ENCODE measurements around the gene GINS3. TPM values are rescaled to one million over a fixed set of nuclear protein-coding genes. Genes with fewer than 3 reads are reported as not detected.

Gene GINS3
- total RNA-seq, 1 donor from 2014 or later = 22.2 TPM

DNA sequence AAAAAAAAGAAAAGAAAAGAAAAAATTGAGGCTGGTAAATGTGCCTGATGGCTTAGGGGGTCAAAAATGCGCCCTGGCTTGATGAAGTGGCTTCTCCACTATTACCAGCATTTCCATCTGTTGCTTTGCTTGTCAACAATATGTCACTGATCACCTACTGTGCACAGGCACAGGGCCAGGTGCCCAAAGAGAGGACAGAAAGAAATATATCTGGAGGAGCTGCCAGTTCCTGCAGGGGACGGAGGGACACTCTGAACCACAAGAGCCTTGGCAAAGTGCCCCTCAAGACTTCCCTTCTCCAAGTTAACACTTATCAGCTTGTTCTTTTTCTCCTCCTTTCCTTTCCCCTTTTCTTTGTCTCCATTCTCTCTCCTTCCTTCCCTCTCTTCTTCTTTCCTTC is 34.7 kb downstream of the GINS3 start:
- TF ChIP-seq, protein P1, sequence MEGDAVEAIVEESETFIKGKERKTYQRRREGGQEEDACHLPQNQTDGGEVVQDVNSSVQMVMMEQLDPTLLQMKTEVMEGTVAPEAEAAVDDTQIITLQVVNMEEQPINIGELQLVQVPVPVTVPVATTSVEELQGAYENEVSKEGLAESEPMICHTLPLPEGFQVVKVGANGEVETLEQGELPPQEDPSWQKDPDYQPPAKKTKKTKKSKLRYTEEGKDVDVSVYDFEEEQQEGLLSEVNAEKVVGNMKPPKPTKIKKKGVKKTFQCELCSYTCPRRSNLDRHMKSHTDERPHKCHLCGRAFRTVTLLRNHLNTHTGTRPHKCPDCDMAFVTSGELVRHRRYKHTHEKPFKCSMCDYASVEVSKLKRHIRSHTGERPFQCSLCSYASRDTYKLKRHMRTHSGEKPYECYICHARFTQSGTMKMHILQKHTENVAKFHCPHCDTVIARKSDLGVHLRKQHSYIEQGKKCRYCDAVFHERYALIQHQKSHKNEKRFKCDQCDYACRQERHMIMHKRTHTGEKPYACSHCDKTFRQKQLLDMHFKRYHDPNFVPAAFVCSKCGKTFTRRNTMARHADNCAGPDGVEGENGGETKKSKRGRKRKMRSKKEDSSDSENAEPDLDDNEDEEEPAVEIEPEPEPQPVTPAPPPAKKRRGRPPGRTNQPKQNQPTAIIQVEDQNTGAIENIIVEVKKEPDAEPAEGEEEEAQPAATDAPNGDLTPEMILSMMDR (conservative IDR thresholded peaks at IDR 0.05) = no peak
- peaks cover 6% of the 10 kb centered on the region for H3K4me1 Mint-ChIP-seq
- DNase-seq (ENCODE audit: low read depth, low spot score) = no peak
- H3K9me3 Mint-ChIP-seq = no peaks in the 10 kb centered on the region
- H3K4me3 Mint-ChIP-seq = no peak overlapping the region
- H3K27ac Mint-ChIP-seq (ENCODE audit: unreplicated experiment) = no peak overlapping the region
- peaks cover 16% of the 10 kb centered on the region for H3K27me3 Mint-ChIP-seq (ENCODE audit: low read depth)
- no peaks in the 10 kb centered on the region for H3K36me3 Mint-ChIP-seq (ENCODE audit: low read depth)

DNA sequence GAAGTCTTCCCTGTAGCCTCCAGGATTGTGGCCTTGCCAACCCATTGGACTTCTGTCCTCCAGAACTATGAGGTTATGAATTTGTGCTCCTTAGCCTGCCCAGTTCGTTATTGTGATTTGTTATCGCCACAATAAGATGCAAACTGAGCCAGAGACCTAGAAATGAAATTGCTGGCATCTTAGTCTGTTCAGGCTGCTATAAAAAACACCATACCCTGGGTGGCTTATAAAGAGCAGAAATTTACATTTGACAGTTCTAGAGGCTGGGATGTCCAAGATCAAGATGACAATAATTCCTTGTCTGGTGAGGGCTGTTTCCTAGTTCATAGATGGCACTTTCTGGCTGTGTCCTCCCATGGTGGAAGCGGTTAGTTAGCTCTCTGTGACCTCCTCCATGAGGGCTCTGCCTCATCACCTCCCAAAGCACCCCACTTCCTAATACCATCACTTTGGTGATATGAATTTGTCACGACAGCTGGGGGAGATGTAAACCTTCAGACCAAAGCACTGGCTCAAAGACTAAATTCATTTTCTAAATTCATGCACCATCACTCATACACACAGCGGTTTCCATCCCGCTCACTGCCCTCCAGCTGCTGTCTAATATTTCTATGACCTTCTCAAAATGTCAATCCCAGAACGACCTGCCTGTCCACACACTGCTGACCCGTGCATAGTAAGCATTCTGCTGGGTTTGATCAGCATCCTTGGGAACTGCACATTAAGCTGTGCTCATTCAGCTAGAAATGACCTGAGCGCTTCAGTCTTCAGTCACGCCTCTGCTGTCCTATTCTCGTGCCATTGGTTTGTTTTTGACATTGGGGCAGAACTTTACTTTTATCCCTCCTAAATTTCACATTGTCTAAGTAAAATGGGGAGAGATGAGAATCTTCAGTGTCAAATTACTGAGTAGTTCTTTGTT is 36.6 kb downstream of the GINS3 start:
- H3K36me3 Mint-ChIP-seq (ENCODE audit: low read depth) = no peaks in the 10 kb centered on the region
- H3K27me3 Mint-ChIP-seq (ENCODE audit: low read depth) = peaks cover 16% of the 10 kb centered on the region
- TF ChIP-seq, protein P1 (conservative IDR thresholded peaks at IDR 0.05) = no peak
- peaks cover 6% of the 10 kb centered on the region for H3K4me1 Mint-ChIP-seq
- no peak overlapping the region for H3K27ac Mint-ChIP-seq (ENCODE audit: unreplicated experiment)
- no peak for DNase-seq (ENCODE audit: low read depth, low spot score)
- no peak overlapping the region for H3K4me3 Mint-ChIP-seq
- no peaks in the 10 kb centered on the region for H3K9me3 Mint-ChIP-seq

DNA sequence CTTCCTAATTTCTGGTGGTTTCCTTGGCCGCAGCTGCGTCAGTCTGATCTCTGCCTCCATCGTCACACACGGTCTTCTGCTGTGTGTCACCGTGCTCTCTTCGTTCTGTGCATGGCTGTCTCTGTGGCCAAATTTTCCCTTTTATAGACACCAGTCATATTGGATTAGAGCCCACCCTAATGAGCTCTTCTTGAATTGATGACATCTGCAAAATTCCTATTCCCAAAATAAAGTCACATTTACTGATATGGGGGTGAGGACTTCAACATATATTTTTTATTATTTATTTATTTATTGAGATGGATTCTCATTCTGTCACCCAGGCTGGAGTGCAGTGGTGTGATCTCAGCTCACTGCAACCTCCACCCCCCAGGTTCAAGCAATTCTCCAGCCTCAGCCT is 38.4 kb downstream of the GINS3 start:
- H3K36me3 Mint-ChIP-seq (ENCODE audit: low read depth) = no peaks in the 10 kb centered on the region
- no peak for DNase-seq (ENCODE audit: low read depth, low spot score)
- no peak overlapping the region for H3K4me3 Mint-ChIP-seq
- no peak overlapping the region for H3K27ac Mint-ChIP-seq (ENCODE audit: unreplicated experiment)
- TF ChIP-seq, protein P1 (conservative IDR thresholded peaks at IDR 0.05) = no peak
- H3K27me3 Mint-ChIP-seq (ENCODE audit: low read depth) = peaks cover 16% of the 10 kb centered on the region
- H3K9me3 Mint-ChIP-seq = no peaks in the 10 kb centered on the region
- H3K4me1 Mint-ChIP-seq = peaks cover 6% of the 10 kb centered on the region

DNA sequence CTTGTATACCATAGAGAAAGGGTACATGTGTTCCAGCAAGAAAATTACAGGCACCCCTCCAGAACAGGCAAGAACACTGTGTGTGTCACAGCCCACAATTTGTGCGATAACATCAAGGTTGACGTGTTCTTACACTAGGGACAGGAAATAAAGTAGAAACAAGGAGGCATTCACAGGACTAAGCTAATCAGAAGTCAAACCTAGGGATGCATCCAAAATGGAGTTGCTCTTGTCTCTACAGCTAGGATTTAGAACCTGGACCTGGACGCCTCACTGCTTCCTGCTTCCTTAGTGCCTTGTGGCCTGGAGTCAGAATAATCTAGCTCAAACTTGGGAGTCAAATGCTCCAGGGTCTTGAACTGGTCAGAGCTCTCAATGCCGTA is 41.3 kb downstream of the GINS3 start:
- Mint-ChIP-seq H3K36me3 (ENCODE audit: low read depth) (no peaks in the 10 kb centered on the region), H3K4me3 (no peak overlapping the region), H3K9me3 (no peaks in the 10 kb centered on the region), H3K27me3 (ENCODE audit: low read depth) (peaks cover 6% of the 10 kb centered on the region), H3K27ac (ENCODE audit: unreplicated experiment) (no peak overlapping the region), H3K4me1 (peaks cover 6% of the 10 kb centered on the region)
- TF ChIP-seq, protein P1 (conservative IDR thresholded peaks at IDR 0.05) = no peak
- DNase-seq (ENCODE audit: low read depth, low spot score) = no peak

DNA sequence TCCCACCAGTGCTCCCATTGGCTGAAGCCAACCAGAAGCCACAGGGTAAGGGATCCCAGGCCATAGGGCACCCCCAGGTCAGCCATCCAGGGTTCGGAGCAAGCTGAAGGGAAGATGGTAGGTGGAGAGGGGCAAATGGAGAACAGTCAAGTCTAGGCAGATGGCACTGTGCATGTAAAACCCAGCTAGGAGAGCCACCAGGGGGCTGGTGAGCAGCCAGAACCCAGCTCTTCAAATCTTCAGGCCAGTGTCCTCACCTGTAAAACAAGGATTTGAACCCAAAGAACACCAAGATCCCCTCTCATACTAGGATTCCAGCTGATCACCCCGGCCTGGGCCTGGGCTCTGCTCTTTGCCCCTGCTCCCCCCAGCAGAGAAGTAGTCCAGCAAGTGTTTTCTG is 43.5 kb downstream of the GINS3 start:
- TF ChIP-seq, protein P1 (conservative IDR thresholded peaks at IDR 0.05) = no peak
- Mint-ChIP-seq H3K27ac (ENCODE audit: unreplicated experiment) (no peak overlapping the region), H3K36me3 (ENCODE audit: low read depth) (no peaks in the 10 kb centered on the region), H3K4me3 (no peak overlapping the region), H3K27me3 (ENCODE audit: low read depth) (no peaks in the 10 kb centered on the region), H3K4me1 (no peaks in the 10 kb centered on the region), H3K9me3 (no peaks in the 10 kb centered on the region)
- no peak for DNase-seq (ENCODE audit: low read depth, low spot score)
